MM.1S (cell line): ENCODE data around the gene PYGB.

Experiments used
- DNase-seq: peaks from one replicate; pipeline ENCODE4 v3.0.0-alpha.2; 2015
- H2AFZ ChIP-seq: fragments of 300-600 bp; sonication (generic); 2 replicates; pipeline ENCODE4 v1.6.0; 2016; ENCODE audit warnings: antibody characterized with exemption, low read length
- H3F3A ChIP-seq: fragments of 300-600 bp; sonication (generic); 2 replicates; pipeline ENCODE4 v1.6.1; 2016; ENCODE audit warnings: mild to moderate bottlenecking, antibody characterized with exemption, low read length, moderate library complexity, mixed read lengths; ENCODE audit not compliant: insufficient read depth
- H3K27ac ChIP-seq: fragments of 300-600 bp; sonication (generic); 2 replicates; pipeline ENCODE4 v1.5.1; 2016; ENCODE audit warnings: mild to moderate bottlenecking, low read length
- H3K27me3 ChIP-seq: fragments of 300-600 bp; sonication (generic); replicated peaks from 2 replicates; pipeline ENCODE4 v1.6.0; 2016; ENCODE audit warnings: low read length; ENCODE audit not compliant: insufficient read depth
- H3K36me3 ChIP-seq: fragments of 300-600 bp; sonication (generic); replicated peaks from 2 replicates; pipeline ENCODE4 v1.6.1; 2016; ENCODE audit warnings: mild to moderate bottlenecking, low read length, mixed read lengths; ENCODE audit not compliant: insufficient read depth
- H3K4me1 ChIP-seq: fragments of 300-600 bp; sonication (generic); 2 replicates; pipeline ENCODE4 v1.6.1; 2016; ENCODE audit warnings: low read length, mixed read lengths
- H3K4me2 ChIP-seq: fragments of 300-600 bp; sonication (generic); 2 replicates; pipeline ENCODE4 v1.6.0; 2016; ENCODE audit warnings: low read depth, low read length
- H3K4me3 ChIP-seq: fragments of 300-600 bp; sonication (generic); 2 replicates; pipeline ENCODE4 v1.5.1; 2016; ENCODE audit warnings: low read length, mixed read lengths
- H3K79me2 ChIP-seq: fragments of 300-600 bp; sonication (generic); 2 replicates; pipeline ENCODE4 v1.6.1; 2016; ENCODE audit warnings: mixed run types, low read length, mixed read lengths
- H3K9ac ChIP-seq: fragments of 300-600 bp; sonication (generic); 2 replicates; pipeline ENCODE4 v1.6.1; 2016; ENCODE audit warnings: low read length, mixed read lengths
- H3K9me2 ChIP-seq: fragments of 300-600 bp; sonication (generic); replicated peaks from 2 replicates; pipeline ENCODE4 v1.6.1; 2016; ENCODE audit warnings: mild to moderate bottlenecking, low read length, mixed read lengths; ENCODE audit not compliant: insufficient read depth
- H3K9me3 ChIP-seq: fragments of 300-600 bp; sonication (generic); replicated peaks from 2 replicates; pipeline ENCODE4 v1.6.1; 2016; ENCODE audit warnings: mild to moderate bottlenecking, low read length, mixed read lengths; ENCODE audit not compliant: insufficient read depth
- H4K20me1 ChIP-seq: fragments of 300-600 bp; sonication (generic); 2 replicates; pipeline ENCODE4 v1.6.1; 2016; ENCODE audit warnings: mild to moderate bottlenecking, low read length, moderate library complexity, mixed read lengths; ENCODE audit not compliant: insufficient read depth
- EZH2 ChIP-seq: fragments of 300-600 bp; sonication (generic); optimal IDR thresholded peaks from 2 replicates; pipeline ENCODE3; 2017; ENCODE audit warnings: low read depth, mild to moderate bottlenecking, antibody characterized with exemption, low read length, mixed read lengths
- EZH2phosphoT487 ChIP-seq: fragments of 300-600 bp; sonication (generic); IDR thresholded peaks from 2 replicates; pipeline ENCODE4 v1.6.1; 2018; ENCODE audit warnings: antibody characterized with exemption, low read length
- TF ChIP-seq, protein P1 (sequence below): fragments of 300-600 bp; sonication (generic); IDR thresholded peaks from 2 replicates; pipeline ENCODE4 v1.5.1; 2016; ENCODE audit warnings: antibody characterized with exemption, low read length, mixed read lengths

PYGB gene

GRCh38 chr20:25320035-25320800 lies 72.3 kb downstream of the PYGB start:
- H3F3A ChIP-seq, result peaks cover 26% of the 10 kb centered on the region
- peak overlapping the region; percentile 71 for H3K9ac ChIP-seq
- H3K9me2 ChIP-seq, result no peaks in the 10 kb centered on the region
- H3K4me2 ChIP-seq, result peak overlapping the region; percentile 77
- no peak overlapping the region for H2AFZ ChIP-seq
- H3K27ac ChIP-seq, result peak overlapping the region; percentile 98
- TF ChIP-seq, protein P1, sequence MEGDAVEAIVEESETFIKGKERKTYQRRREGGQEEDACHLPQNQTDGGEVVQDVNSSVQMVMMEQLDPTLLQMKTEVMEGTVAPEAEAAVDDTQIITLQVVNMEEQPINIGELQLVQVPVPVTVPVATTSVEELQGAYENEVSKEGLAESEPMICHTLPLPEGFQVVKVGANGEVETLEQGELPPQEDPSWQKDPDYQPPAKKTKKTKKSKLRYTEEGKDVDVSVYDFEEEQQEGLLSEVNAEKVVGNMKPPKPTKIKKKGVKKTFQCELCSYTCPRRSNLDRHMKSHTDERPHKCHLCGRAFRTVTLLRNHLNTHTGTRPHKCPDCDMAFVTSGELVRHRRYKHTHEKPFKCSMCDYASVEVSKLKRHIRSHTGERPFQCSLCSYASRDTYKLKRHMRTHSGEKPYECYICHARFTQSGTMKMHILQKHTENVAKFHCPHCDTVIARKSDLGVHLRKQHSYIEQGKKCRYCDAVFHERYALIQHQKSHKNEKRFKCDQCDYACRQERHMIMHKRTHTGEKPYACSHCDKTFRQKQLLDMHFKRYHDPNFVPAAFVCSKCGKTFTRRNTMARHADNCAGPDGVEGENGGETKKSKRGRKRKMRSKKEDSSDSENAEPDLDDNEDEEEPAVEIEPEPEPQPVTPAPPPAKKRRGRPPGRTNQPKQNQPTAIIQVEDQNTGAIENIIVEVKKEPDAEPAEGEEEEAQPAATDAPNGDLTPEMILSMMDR, result no peak
- TF ChIP-seq EZH2phosphoT487, result no peak
- no peak for TF ChIP-seq EZH2
- H3K27me3 ChIP-seq, result no peaks in the 10 kb centered on the region
- DNase-seq, result no peak
- H3K4me3 ChIP-seq, result peak overlapping the region; percentile 46
- H3K4me1 ChIP-seq, result peaks cover 52% of the 10 kb centered on the region
- no peaks in the 10 kb centered on the region for H3K9me3 ChIP-seq
- H3K79me2 ChIP-seq, result peaks cover 81% of the 10 kb centered on the region
- H4K20me1 ChIP-seq, result no peaks in the 10 kb centered on the region
- no peaks in the 10 kb centered on the region; the same call in 1 of the 2 replicates for H3K36me3 ChIP-seq

- H3K4me1 ChIP-seq, result peaks cover 49% of the 10 kb centered on the region
- TF ChIP-seq EZH2phosphoT487 (no peak), EZH2 (no peak)
- TF ChIP-seq, protein P1, result no peak
These were observed 73.5 kb downstream of the PYGB start for GRCh38 chr20:25321262-25321831.

DNA sequence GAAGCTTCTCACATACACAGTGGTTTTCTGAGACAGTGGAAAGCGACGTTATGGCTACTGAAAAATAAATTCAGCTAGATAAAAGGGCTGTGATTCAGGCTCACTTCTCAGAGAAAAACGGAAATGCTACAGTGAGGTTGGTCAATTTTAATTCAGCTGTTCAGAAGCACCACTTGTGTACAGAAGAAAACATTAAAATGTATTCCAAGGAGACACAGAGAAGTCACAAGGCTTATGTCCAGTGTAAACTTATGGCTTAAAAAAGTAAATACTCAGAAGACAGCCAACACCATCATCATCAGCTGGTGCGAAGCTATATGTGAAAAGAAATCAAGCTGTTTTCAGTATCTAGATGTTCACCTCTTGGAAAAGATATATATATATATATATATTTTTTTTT lies 74.1 kb downstream of the PYGB start:
- H3K9ac ChIP-seq, result no peak overlapping the region

More at GRCh38 chr20:25321262-25321831, 73.5 kb downstream of the PYGB start:
- Histone ChIP-seq H3K9me3 (no peaks in the 10 kb centered on the region), H3K9me2 (no peaks in the 10 kb centered on the region), H3K36me3 (no peaks in the 10 kb centered on the region; the same call in 1 of the 2 replicates), H3K4me3 (no peak overlapping the region), H3F3A (peaks cover 26% of the 10 kb centered on the region), H2AFZ (no peak overlapping the region), H3K27me3 (no peaks in the 10 kb centered on the region), H3K27ac (peak overlapping the region; percentile 98; the same call in 1 of the 2 replicates), H4K20me1 (no peaks in the 10 kb centered on the region), H3K79me2 (peaks cover 83% of the 10 kb centered on the region), H3K4me2 (no peak overlapping the region), H3K9ac (no peak overlapping the region)
- no peak for DNase-seq

More for the DNA sequence above, 74.1 kb downstream of the PYGB start:
- no peaks in the 10 kb centered on the region for H3K9me3 ChIP-seq
- H3K36me3 ChIP-seq, result no peaks in the 10 kb centered on the region; the same call in 1 of the 2 replicates
- no peaks in the 10 kb centered on the region for H3K9me2 ChIP-seq
- peaks cover 26% of the 10 kb centered on the region for H3F3A ChIP-seq
- no peak for DNase-seq
- peaks cover 83% of the 10 kb centered on the region for H3K79me2 ChIP-seq
- no peak overlapping the region for H2AFZ ChIP-seq
- no peaks in the 10 kb centered on the region for H3K27me3 ChIP-seq
- peaks cover 43% of the 10 kb centered on the region for H3K4me1 ChIP-seq
- no peak overlapping the region for H3K4me2 ChIP-seq
- H3K27ac ChIP-seq, result peak overlapping the region; percentile 98; the same call in 1 of the 2 replicates
- H3K4me3 ChIP-seq, result no peak overlapping the region
- H4K20me1 ChIP-seq, result no peaks in the 10 kb centered on the region
- TF ChIP-seq EZH2 (no peak), EZH2phosphoT487 (no peak)
